HG03066 (cell line): ENCODE results near the gene ERP44.

ENCODE experiments used
- ATAC-seq: cut with Tn5 transposase; IDR thresholded peaks from one replicate; pipeline ENCODE4 v1.9.1; 2021; ENCODE audit warnings: low read depth; ENCODE audit not compliant: unreplicated experiment

Gene ERP44

GRCh38 chr9:99962680-99963261, 136.0 kb downstream of the ERP44 start:
- no peak for ATAC-seq

GRCh38 chr9:99955606-99956005, 143.2 kb downstream of the ERP44 start:
- no peak for ATAC-seq

GRCh38 chr9:99954819-99955218, 144.0 kb downstream of the ERP44 start:
- ATAC-seq, result no peak

GRCh38 chr9:99953861-99954507, 144.8 kb downstream of the ERP44 start:
- no peak for ATAC-seq

- no peak for ATAC-seq
Observed at GRCh38 chr9:99948896-99949295, 149.9 kb downstream of the ERP44 start.

- ATAC-seq, result no peak
Observed at GRCh38 chr9:99948482-99948881, 150.3 kb downstream of the ERP44 start.

GRCh38 chr9:99947395-99947794, 151.4 kb downstream of the ERP44 start:
- no peak for ATAC-seq

GRCh38 chr9:99936947-99937587, 161.7 kb downstream of the ERP44 start:
- no peak for ATAC-seq

GRCh38 chr9:99931155-99931840, 167.5 kb downstream of the ERP44 start:
- no peak for ATAC-seq

GRCh38 chr9:99929652-99930051, 169.1 kb downstream of the ERP44 start:
- no peak for ATAC-seq
